AG10803 (cell line): ENCODE measurements around the gene EP300.
A peak's percentile ranks its signal among the peaks of the same experiment; 100 is the strongest.

Experiments
- DNase-seq: peaks from one replicate; pipeline ENCODE4 v3.0.0; 2010; ENCODE audit warnings: low read depth
- H3K4me3 ChIP-seq: 2 replicates; pipeline ENCODE4 v1.5.1; 2011; ENCODE audit warnings: mild to moderate bottlenecking, low read length, control low read depth
- TF ChIP-seq, protein P1 (sequence below): conservative IDR thresholded peaks from 2 replicates; pipeline ENCODE4 v1.5.1; 2011; ENCODE audit warnings: mild to moderate bottlenecking, low read length, control low read depth, inconsistent platforms

The EP300 gene

DNA sequence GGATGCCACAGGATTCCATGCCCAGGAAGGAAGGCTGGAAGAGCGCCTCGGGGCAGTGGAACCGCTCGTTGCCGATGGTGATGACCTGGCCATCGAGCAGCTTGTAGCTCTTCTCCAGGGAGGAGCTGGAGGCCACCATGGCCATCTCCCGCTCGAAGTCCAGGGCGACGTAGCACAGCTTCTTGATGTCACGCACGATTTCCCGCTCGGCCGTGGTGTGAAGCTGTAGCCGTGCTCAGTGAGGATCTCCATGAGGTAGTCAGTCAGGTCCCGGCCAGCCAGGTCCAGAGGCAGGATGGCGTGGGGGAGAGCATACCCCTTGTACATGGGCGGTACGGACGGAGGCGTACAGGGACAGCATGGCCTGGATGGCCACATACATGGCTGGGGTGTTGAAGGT lies 17.9 kb upstream of the EP300 start:
- TF ChIP-seq, protein P1, sequence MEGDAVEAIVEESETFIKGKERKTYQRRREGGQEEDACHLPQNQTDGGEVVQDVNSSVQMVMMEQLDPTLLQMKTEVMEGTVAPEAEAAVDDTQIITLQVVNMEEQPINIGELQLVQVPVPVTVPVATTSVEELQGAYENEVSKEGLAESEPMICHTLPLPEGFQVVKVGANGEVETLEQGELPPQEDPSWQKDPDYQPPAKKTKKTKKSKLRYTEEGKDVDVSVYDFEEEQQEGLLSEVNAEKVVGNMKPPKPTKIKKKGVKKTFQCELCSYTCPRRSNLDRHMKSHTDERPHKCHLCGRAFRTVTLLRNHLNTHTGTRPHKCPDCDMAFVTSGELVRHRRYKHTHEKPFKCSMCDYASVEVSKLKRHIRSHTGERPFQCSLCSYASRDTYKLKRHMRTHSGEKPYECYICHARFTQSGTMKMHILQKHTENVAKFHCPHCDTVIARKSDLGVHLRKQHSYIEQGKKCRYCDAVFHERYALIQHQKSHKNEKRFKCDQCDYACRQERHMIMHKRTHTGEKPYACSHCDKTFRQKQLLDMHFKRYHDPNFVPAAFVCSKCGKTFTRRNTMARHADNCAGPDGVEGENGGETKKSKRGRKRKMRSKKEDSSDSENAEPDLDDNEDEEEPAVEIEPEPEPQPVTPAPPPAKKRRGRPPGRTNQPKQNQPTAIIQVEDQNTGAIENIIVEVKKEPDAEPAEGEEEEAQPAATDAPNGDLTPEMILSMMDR, result no peak
- DNase-seq, result no peak
- no peak overlapping the region for H3K4me3 ChIP-seq

DNA sequence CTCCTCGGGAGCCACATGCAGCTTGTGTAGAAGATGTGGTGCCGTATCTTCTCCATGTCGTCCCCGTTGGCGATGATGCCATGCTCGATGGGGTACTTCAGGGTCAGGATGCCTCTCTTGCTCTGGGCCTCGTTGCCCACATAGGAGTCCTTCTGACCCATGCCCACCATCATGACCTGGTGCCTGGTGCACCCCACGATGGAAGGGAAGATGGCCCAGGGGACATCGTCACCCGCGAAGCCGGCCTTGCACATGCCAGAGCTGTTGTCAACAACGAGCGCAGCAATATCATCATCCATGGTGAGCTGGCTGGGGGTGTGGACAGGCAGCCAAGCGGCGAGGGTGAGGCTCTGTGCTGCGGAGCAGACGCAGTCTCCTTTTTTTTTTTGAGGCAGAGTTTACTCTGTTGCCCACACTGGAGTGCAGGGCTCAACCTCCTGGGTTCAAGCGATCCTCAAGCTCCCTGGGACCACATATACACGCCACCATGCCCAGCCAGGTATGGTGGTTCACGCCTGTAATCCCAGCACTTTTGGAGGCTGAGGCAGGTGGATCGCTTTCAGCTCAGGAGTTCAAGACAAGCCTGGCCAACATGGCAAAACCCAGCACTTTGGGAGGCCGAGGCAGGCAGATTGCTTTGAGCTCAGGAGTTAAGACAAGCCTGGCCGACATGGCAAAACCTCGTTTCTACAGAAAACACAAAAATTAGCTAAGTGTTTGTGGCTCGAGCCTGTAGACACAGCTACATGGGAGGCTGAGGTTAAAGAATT lies 17.3 kb upstream of the EP300 start:
- TF ChIP-seq, protein P1, result no peak
- no peak for DNase-seq
- no peak overlapping the region for H3K4me3 ChIP-seq

DNA sequence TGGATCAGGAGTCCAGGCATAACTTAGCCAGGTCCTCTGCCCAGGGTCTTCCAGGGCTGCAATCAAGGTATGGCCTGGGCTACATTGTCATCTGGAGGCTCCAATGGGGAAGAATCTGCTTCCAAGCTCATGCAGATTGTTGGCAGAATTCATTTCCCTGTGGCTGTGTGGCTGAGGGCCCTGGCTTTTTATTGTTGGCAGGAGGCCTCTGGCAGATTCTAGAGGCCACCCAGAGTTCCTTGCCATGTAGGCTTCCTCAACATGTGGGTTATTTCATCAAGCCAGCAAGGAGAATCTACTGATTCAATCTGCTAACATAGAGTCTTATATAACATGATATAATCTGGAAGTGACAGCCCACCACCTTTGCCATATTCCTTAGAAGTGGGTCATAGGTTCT lies 16.4 kb upstream of the EP300 start:
- TF ChIP-seq, protein P1, result no peak
- H3K4me3 ChIP-seq, result no peak overlapping the region
- peak; percentile 25 for DNase-seq

DNA sequence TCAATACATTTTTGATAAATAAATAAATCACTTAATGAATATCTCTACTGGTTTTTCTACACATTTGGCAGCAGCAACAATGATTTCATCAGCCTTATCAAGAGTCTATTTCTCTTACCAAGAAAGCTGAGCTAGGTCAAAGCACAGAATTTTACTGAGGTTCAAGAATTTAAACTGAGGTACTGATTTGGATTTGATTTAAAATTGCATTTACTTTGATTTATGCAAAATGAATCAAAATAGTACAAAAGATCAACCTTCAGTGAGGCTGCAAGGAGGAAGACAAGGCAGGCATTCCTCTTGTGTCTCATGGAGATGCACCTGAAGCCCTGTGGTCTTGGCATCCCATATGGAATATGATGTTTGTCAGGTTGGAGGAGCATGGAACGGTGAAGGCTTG lies 15.5 kb upstream of the EP300 start:
- no peak for DNase-seq
- TF ChIP-seq, protein P1, result no peak

DNA sequence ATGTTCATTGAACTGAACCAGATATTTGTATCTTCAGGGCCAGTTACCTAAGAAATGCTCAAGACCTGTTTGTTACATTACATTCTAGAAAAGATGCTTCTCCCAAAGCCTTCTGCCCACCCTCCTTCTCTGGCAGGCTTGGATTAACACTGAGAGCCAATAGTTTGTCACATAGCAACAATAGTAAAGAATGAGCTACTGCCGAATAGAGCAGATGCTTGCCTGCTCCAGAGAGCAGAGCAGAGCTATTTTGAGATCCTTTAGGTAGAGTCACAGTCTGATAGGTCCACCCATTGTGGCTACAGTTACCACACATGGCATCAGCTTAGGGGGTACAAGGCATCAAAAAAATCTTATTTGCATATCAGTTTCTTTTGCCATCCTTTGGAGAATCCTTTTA lies 13.5 kb upstream of the EP300 start:
- no peak for DNase-seq
- TF ChIP-seq, protein P1, result no peak
- H3K4me3 ChIP-seq, result no peak overlapping the region

More for the DNA sequence above, 15.5 kb upstream of the EP300 start:
- no peak overlapping the region for H3K4me3 ChIP-seq

DNA sequence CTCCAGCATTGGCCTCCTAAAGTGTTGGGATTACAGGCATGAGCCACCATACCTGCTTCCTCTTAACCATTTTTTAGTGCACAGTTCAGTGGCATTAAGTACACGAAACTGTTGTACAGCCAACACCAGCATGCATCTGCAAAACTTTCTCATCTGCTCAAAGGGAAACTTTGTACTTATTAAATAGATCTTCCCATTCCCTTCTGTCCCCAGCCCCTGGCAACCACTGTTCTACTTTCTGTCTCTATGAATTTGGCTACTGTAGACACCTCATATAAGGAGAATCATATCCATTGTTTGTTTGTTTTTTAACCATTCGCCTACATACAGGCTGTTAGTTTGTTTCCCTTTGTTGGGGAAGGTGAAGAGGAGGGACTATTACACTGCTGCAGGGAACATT lies 6.5 kb upstream of the EP300 start:
- no peak overlapping the region for H3K4me3 ChIP-seq
- TF ChIP-seq, protein P1, result no peak
- DNase-seq, result no peak
